Measurements from ENCODE around the gene RIGI. TPM values are rescaled to one million over a fixed set of nuclear protein-coding genes. Genes with fewer than 3 reads are reported as not detected.

RIGI gene
- total and polyA plus RNA-seq, 3 donors from 2014 or later, result 4.9 to 10.2 (median 8.4) TPM

- Histone ChIP-seq H3K27ac (no peak overlapping the region), H3K4me1 (no peaks in the 10 kb centered on the region), H3K4me3 (no peak overlapping the region), H3K9me3 (no peaks in the 10 kb centered on the region), H3K27me3 (no peaks in the 10 kb centered on the region), H3K36me3 (ENCODE audit: low read depth, missing control alignments) (no peaks in the 10 kb centered on the region)
- no peak for DNase-seq
- no peak for TF ChIP-seq POLR2A (IDR thresholded peaks at IDR 0.05)
- TF ChIP-seq CTCF (IDR thresholded peaks at IDR 0.05), result no peak
- intact Hi-C loops (cut with DNase I; ENCODE audit: low total_unique reads), result no loop called here
Measured at GRCh38 chr9:32497921-32498320, 28.1 kb downstream of the RIGI start.

GRCh38 chr9:32490601-32491000 lies 35.4 kb downstream of the RIGI start:
- intact Hi-C loops (cut with DNase I; ENCODE audit: low total_unique reads), result no loop called here
- TF ChIP-seq POLR2A (IDR thresholded peaks at IDR 0.05) (no peak), CTCF (IDR thresholded peaks at IDR 0.05) (no peak)
- no peak overlapping the region for H3K4me3 ChIP-seq
- H3K4me1 ChIP-seq, result no peaks in the 10 kb centered on the region
- H3K9me3 ChIP-seq, result no peaks in the 10 kb centered on the region
- WGBS, 2 donors, result 88 to 91% methylated on average over 3 of the region's 3 CpGs
- H3K27ac ChIP-seq, result no peak overlapping the region
- no peak for DNase-seq
- H3K36me3 ChIP-seq (ENCODE audit: low read depth, missing control alignments), result no peaks in the 10 kb centered on the region
- no peaks in the 10 kb centered on the region for H3K27me3 ChIP-seq

GRCh38 chr9:32487981-32488380 lies 38.0 kb downstream of the RIGI start:
- DNase-seq, result no peak
- H3K4me1 ChIP-seq, result no peaks in the 10 kb centered on the region
- H3K36me3 ChIP-seq (ENCODE audit: low read depth, missing control alignments), result no peaks in the 10 kb centered on the region
- intact Hi-C loops (cut with DNase I; ENCODE audit: low total_unique reads), result no loop called here
- H3K27ac ChIP-seq, result no peak overlapping the region
- no peak for TF ChIP-seq POLR2A (IDR thresholded peaks at IDR 0.05)
- 85 to 91% methylated on average over 3 of the region's 3 CpGs for WGBS, 2 donors
- H3K9me3 ChIP-seq, result no peaks in the 10 kb centered on the region
- no peaks in the 10 kb centered on the region for H3K27me3 ChIP-seq
- H3K4me3 ChIP-seq, result no peak overlapping the region

- no peak for TF ChIP-seq CTCF (IDR thresholded peaks at IDR 0.05)
- no peak for TF ChIP-seq POLR2A (IDR thresholded peaks at IDR 0.05)
- intact Hi-C loops (cut with DNase I; ENCODE audit: low total_unique reads), result no loop called here
- 43 to 61% methylated on average over 2 of the region's 2 CpGs for WGBS, 2 donors
- Histone ChIP-seq H3K9me3 (no peaks in the 10 kb centered on the region), H3K27ac (no peak overlapping the region), H3K4me1 (no peaks in the 10 kb centered on the region), H3K27me3 (no peaks in the 10 kb centered on the region), H3K36me3 (ENCODE audit: low read depth, missing control alignments) (no peaks in the 10 kb centered on the region), H3K4me3 (no peak overlapping the region)
- DNase-seq, result no peak
Measured at GRCh38 chr9:32486839-32487562, 39.0 kb downstream of the RIGI start.

GRCh38 chr9:32483343-32483742 lies 42.7 kb downstream of the RIGI start:
- Histone ChIP-seq H3K36me3 (ENCODE audit: low read depth, missing control alignments) (no peaks in the 10 kb centered on the region), H3K4me1 (no peaks in the 10 kb centered on the region), H3K4me3 (no peak overlapping the region), H3K27ac (no peak overlapping the region), H3K9me3 (no peaks in the 10 kb centered on the region), H3K27me3 (no peaks in the 10 kb centered on the region)
- WGBS, 2 donors, result 86 to 89% methylated on average over 4 of the region's 4 CpGs
- DNase-seq, result no peak
- TF ChIP-seq POLR2A (IDR thresholded peaks at IDR 0.05) (no peak), CTCF (IDR thresholded peaks at IDR 0.05) (no peak)
- intact Hi-C loops (cut with DNase I; ENCODE audit: low total_unique reads), result no loop called here

Other genes starting within 250 kb of the RIGI start
- gene ACO1, start 141.6 kb downstream of the RIGI start, total RNA-seq, result 10 to 100 TPM; 52.0 to 67.6 TPM
- gene ACO1, start 141.6 kb downstream of the RIGI start, polyA plus RNA-seq (ENCODE audit: insufficient read depth, low read depth, low replicate concordance), result 44.4 TPM
- 10 to 100 TPM; 24.8 to 43.3 TPM for gene SMIM27, start 26.1 kb upstream of the RIGI start, total RNA-seq
- 58.6 TPM for gene SMIM27, start 26.1 kb upstream of the RIGI start, polyA plus RNA-seq (ENCODE audit: insufficient read depth, low read depth, low replicate concordance)
- gene TOPORS, start 26.4 kb upstream of the RIGI start, total RNA-seq, result 10 to 100 TPM; 35.4 to 35.9 TPM
- gene TOPORS, start 26.4 kb upstream of the RIGI start, polyA plus RNA-seq (ENCODE audit: insufficient read depth, low read depth, low replicate concordance), result 10.8 TPM
- 10 to 100 TPM; 56.4 to 61.8 TPM for gene NDUFB6, start 47.0 kb upstream of the RIGI start, total RNA-seq
- 97.9 TPM for gene NDUFB6, start 47.0 kb upstream of the RIGI start, polyA plus RNA-seq (ENCODE audit: insufficient read depth, low read depth, low replicate concordance)
- gene TAF1L, start 109.5 kb upstream of the RIGI start, total RNA-seq, result 1 to 10 TPM; 4.8 to 5.7 TPM
- gene TAF1L, start 109.5 kb upstream of the RIGI start, polyA plus RNA-seq (ENCODE audit: insufficient read depth, low read depth, low replicate concordance), result 3.0 TPM